GM18508 (cell line): Measurements from ENCODE around the gene KCNG1.

ENCODE experiments used
- ATAC-seq: cut with Tn5 transposase; IDR thresholded peaks from one replicate; pipeline ENCODE4 v1.9.1; 2021; ENCODE audit warnings: moderate number of reproducible peaks; ENCODE audit not compliant: insufficient read depth, unreplicated experiment

KCNG1 gene

GRCh38 chr20:51014797-51015722 is 7.8 kb downstream of the KCNG1 start:
- ATAC-seq = no peak

- ATAC-seq = no peak
Observed at GRCh38 chr20:51013577-51014330, 9.2 kb downstream of the KCNG1 start.

DNA sequence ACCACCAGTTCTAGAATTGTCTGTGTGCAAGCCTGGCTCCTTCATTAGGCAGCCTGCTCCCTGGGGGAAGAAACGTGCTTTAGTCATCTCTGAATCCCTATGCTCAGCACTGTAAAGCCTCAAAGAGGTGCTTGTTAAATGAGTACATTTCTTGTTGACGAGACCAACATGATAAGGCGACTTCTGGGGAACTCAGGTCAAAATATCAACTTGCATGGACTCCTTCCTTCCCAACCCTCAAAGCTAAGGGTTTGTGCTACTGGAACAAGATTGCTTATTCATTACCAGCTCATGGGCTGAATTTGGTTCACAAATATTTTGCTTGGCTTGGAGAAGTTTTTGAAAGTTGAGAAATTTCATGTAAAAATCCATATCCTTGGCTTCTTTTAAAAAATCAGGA is 10.6 kb downstream of the KCNG1 start:
- ATAC-seq = no peak

GRCh38 chr20:51011479-51011878 is 11.4 kb downstream of the KCNG1 start:
- ATAC-seq = no peak

DNA sequence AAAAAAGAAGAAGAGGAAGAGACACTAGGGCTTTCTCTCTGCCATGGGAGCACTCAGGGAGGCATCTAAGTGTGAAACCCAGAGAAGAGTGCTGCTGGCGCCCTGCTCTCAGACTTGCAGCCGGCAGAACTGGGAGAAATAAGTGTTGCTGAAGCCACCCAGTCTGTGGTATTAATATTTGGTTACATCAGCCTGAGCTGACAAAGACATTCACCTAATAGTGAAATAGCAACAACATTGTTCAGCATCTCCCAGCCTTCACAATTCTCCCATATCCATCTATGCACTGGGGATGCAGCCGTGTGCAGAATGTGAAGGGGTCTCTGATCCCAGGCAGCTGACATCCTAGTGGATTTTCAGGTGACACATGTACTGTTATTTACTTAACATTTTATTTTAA is 12.0 kb downstream of the KCNG1 start:
- no peak for ATAC-seq

DNA sequence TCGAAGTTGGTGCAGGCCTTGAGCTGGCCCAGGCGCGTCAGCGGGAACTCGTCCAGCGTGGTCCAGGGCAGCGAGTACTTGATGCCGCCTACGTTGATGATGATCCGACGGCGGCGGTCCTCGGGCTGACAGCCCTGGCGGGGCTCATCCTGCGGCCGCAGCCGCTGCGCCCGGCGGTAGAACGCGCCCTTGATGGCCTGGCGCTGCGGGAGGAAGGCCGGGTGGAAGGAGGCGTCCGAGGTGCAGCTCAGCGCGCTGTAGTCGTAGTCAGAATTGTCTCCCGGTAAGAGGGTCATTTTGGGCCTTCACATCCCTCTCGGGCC is 12.9 kb downstream of the KCNG1 start:
- ATAC-seq = no peak

GRCh38 chr20:51009303-51010042 is 13.4 kb downstream of the KCNG1 start:
- no peak for ATAC-seq

DNA sequence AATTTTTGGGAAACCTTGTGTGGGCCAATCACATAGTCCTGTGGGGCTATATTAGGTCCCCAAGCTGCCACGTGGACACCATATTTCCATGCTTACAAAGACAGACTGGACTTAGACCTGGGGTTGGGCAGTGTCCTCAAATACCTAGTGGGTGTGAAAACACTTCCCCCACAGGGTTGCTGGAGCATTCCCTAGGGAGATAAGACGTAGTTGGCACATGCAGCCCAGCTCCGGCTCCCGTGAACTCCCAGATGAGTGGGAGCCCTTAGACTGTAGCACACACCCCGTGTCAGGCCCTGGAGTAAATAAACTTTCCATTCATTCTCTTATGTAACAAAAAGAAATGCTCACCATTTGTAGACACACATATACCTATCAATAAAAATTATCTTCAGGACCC is 14.2 kb downstream of the KCNG1 start:
- no peak for ATAC-seq

DNA sequence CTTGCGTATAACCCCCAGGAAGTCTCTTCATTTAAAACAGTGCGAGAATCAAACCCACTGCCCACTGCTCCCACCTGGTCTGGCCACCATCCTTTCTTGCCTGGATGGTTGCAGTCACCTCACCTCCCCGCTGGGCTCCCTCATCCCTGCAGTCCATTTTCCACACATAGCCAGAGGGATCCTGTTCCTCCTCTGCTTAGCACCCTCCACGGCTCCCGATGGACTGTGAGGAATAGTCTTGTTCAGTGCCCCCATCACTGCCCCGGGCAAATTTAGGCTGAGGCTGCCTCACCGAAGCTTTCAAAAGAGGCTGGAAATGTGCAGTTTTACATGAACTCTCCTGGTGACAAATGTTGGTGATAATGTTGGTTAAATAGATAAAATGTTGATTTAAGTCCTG is 17.7 kb downstream of the KCNG1 start:
- ATAC-seq = no peak

- ATAC-seq = no peak
Observed at GRCh38 chr20:51004781-51005180, 18.1 kb downstream of the KCNG1 start.

DNA sequence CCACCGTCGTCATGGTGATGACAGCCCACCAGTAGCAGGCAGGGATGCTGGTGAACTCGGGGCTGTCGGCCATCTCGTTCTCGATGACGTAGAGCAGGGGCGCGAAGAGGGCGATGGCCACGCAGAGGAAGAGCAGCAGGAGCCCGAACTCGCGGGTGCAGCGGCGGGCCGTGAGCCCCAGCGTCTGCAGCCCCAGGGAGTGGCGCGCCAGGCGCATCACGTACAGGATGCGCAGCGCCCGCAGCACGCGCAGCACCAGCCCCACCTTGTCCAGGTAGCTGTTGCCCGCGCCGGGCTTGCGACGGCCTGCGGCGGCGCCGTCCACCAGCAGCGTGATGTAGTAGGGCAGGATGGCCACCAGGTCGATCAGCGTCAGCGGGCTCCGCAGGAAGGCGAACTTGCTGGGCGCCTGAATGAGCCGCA is 18.6 kb downstream of the KCNG1 start:
- ATAC-seq = no peak

DNA sequence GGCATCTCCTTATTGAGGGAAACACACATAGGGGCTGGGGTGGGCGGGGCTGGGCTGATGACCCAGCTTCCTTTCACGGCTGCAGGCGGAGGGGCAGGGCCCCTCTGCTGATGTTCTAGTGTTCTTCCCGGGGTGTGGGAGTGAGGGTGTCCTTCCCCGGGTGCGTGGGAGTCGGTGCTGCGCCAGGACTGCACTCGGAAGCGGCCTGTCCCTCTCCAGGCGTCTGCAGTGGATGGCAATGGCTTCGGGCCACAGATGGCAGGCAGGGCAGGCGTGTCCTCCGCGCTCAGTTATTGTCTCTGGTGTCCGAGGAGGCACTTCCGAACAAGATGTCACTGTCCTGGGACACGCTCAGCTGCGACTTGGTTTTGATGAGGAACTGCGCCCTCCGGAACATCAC is 19.2 kb downstream of the KCNG1 start:
- no peak for ATAC-seq

DNA sequence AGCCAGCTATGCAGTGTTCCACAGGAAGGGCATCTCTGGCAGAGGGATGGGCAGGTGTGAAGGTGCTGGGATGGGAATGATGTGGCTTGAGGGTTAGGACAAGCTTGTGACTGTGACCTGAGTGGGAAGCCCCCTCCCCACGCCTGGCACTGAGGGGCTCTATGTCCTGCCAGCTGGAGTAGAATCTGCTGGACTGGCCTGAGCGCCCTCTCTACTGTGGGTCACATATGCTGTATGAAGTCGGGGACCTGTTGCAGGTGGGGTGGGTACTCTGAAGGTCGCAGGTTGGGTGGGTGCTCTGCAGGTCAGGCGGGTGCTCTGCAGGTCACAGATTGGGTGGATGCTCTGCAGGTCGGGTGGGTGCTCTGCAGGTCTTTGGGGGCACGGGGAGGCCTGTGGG is 20.3 kb downstream of the KCNG1 start:
- no peak for ATAC-seq

GRCh38 chr20:51001430-51002265 is 21.3 kb downstream of the KCNG1 start:
- no peak for ATAC-seq

GRCh38 chr20:50999355-50999754 is 23.6 kb downstream of the KCNG1 start:
- ATAC-seq = no peak

DNA sequence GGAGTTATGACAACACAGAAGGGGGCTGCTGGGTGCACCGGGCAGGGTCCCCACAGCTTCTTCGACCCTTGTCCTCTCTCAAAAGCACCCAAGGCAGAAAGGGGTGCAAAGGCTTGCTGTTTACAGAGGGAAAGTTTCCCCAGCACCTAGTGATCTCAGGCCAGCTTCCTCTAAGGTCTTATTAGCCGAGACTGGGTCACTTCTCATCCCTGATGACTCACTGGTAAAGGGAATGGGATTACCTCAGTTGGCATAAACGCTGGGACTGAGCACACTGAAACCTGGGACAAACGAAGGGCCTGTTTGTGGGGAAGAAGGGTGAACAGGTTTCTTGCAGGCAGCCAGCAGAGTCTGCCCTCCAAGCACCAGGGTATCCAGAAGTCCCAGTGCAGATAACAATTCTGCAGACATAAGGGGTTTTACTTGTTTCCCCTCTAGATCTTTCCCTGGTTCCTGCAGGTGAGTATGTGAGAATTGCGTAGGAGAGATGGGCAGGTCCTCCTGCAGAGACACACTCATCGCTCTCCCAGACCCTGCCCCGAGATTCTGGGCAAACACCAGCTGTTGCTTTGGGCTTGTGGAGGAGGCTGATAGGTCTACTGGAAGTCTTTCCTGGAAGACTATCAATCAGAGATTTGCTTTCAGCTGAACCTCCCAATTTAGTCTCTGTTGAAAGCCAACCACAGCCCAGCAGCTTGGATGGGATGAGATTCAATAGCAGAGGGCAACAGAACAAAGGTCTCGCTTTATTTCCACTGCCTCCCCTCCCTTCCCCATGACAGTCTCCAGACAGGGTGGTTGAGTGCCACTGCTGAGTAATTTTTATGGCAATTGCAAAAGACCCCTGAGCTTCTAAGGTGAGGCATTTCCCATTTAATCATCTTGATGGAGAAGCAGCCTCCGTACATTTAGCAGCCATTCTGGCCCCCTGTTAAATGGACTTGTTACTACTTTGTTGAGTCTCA is 25.7 kb downstream of the KCNG1 start:
- no peak for ATAC-seq

GRCh38 chr20:50995506-50995905 is 27.4 kb downstream of the KCNG1 start:
- ATAC-seq = no peak

DNA sequence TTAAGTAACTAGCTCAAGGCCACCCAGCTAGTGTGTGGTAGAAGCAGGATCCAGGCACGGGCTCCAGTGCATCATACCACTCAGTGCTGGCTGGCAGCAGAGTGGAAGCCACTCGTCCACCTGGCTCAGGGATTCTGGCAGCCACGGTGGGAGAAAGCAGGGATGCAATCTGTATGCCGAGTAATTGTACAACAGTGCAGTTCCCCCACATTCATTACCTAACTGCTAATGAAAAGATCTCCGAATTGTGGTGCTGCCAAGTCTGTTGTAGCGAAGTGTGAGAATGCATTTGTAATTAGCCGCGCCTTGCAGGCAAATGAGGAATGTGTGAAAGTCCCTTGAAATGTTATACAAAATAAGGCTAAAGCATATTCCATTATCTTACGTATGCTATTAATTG is 29.0 kb downstream of the KCNG1 start:
- ATAC-seq = no peak
